HCT116 (cell line): ENCODE results near the gene FBXO48. TPM values are rescaled to one million over a fixed set of nuclear protein-coding genes. Genes with fewer than 3 reads are reported as not detected.
A peak's percentile ranks its signal among the peaks of the same experiment; 100 is the strongest.

Source experiments
- ATAC-seq: fragments of 200-7000 bp; cut with Tn5 transposase; 2 replicates; pipeline ENCODE4 v1.9.1; 2020; ENCODE audit warnings: mild to moderate bottlenecking, moderate library complexity
- BruUV-seq: library from RNA; stranded (reverse); fragments of 400-500 nt; replicated peaks from 2 replicates; lab custom pipeline; 2021; lab: Mats Ljungman, UMichigan
- CTCF ChIA-PET: fragments of 300-600 bp; sonication (Branson Sonifier 250); formaldehyde crosslinking; loops from one replicate; lab custom pipeline; 2021; ENCODE audit warnings: antibody characterized with exemption; lab: Charles Lee
- POLR2A ChIA-PET: fragments of 300-600, 350-600 bp; sonication (Branson Sonifier 250); formaldehyde crosslinking; loops from one replicate; lab custom pipeline; 2021; ENCODE audit warnings: antibody characterized with exemption; lab: Charles Lee
- RAD21 ChIA-PET, 2 experiments: fragments of 300-600 bp; sonication (Branson Sonifier 250); formaldehyde crosslinking; loops; one replicate each; lab custom pipeline; 2023; ENCODE audit warnings: low total read pairs in 2 of 2; ENCODE audit not compliant: uncharacterized antibody in 2 of 2, unreplicated experiment in 2 of 2, low non-redundant PET in 1 of 2; lab: Charles Lee
- DNase-seq: peaks from one replicate; pipeline ENCODE4 v3.0.0-alpha.2; 2010; ENCODE audit warnings: low read depth, low spot score
- H2AFZ ChIP-seq: fragments of 200-600 bp; shearing (Covaris generic), sonication (generic); 2 replicates; pipeline ENCODE4 v1.6.1; 2017; ENCODE audit warnings: low read depth, mixed run types, mixed read lengths, antibody characterized with exemption, low read length; ENCODE audit not compliant: poor library complexity, severe bottlenecking
- H3K27ac ChIP-seq: 2 replicates; pipeline ENCODE4 v1.5.1; 2012; ENCODE audit warnings: low read depth, low read length
- H3K27me3 ChIP-seq: fragments of 200-600 bp; sonication (generic); 2 replicates; pipeline ENCODE4 v1.6.1; 2016; ENCODE audit warnings: mixed run types, low read length, mixed read lengths; ENCODE audit not compliant: insufficient read depth
- H3K36me3 ChIP-seq, 2 experiments: fragments of 200-500 bp in 1 of 2; fragments of 200-600 bp in 1 of 2; sonication (Bioruptor generic) in 1 of 2; sonication (generic) in 1 of 2; 2 replicates each; pipeline versions ENCODE4 v1.5.1 to v1.6.1; 2014 to 2016; ENCODE audit warnings: low read length in 2 of 2, inconsistent platforms in 1 of 2, mixed read lengths in 1 of 2, mixed run types in 1 of 2; ENCODE audit not compliant: insufficient read depth in 2 of 2, control insufficient read depth in 1 of 2
- H3K4me1 ChIP-seq, 2 experiments: fragments of 200-600 bp in 1 of 2; sonication (generic) in 1 of 2; 2 replicates each; pipeline versions ENCODE4 v1.5.1 to v1.6.1; 2012 to 2017; ENCODE audit warnings: low read length in 2 of 2, inconsistent platforms in 1 of 2, mild to moderate bottlenecking in 1 of 2, mixed read lengths in 1 of 2, mixed run types in 1 of 2, moderate library complexity in 1 of 2; ENCODE audit not compliant: insufficient read depth in 2 of 2, control insufficient read depth in 1 of 2
- H3K4me2 ChIP-seq: fragments of 200-600 bp; sonication (generic); 2 replicates; pipeline ENCODE4 v1.6.1; 2017; ENCODE audit warnings: mixed run types, low read length, mixed read lengths
- H3K4me3 ChIP-seq, 2 experiments: fragments of 200-600 bp in 1 of 2; sonication (generic) in 1 of 2; replicated peaks in 1 of 2; 2 replicates each; pipeline ENCODE4 v1.5.1; 2011 to 2016; ENCODE audit warnings: low read length in 2 of 2, control low read depth in 1 of 2, low read depth in 1 of 2, mild to moderate bottlenecking in 1 of 2, mixed read lengths in 1 of 2, mixed run types in 1 of 2
- H3K79me2 ChIP-seq: fragments of 200-600 bp; sonication (generic); 2 replicates; pipeline ENCODE4 v1.6.1; 2017; ENCODE audit warnings: mild to moderate bottlenecking, mixed run types, low read length, moderate library complexity, mixed read lengths; ENCODE audit not compliant: insufficient read depth
- H3K9ac ChIP-seq: fragments of 200-600 bp; sonication (generic); 2 replicates; pipeline ENCODE4 v1.6.1; 2016; ENCODE audit warnings: low read length, mixed read lengths
- H3K9me2 ChIP-seq: fragments of 200-600 bp; sonication (generic), shearing (Covaris generic); 2 replicates; pipeline ENCODE4 v1.6.1; 2017; ENCODE audit warnings: mixed run types, mild to moderate bottlenecking, moderate library complexity; ENCODE audit not compliant: insufficient read depth
- H3K9me3 ChIP-seq, 2 experiments: fragments of 200-500 bp in 1 of 2; fragments of 200-600 bp in 1 of 2; sonication (Bioruptor generic) in 1 of 2; sonication (generic) in 1 of 2; 2 replicates each; pipeline ENCODE4 v1.6.1; 2014 to 2017; ENCODE audit warnings: low read length in 2 of 2, mixed read lengths in 2 of 2, inconsistent platforms in 1 of 2, low read depth in 1 of 2, mild to moderate bottlenecking in 1 of 2, mixed run types in 1 of 2, moderate library complexity in 1 of 2; ENCODE audit not compliant: control insufficient read depth in 1 of 2, insufficient read depth in 1 of 2
- H4K20me1 ChIP-seq: fragments of 200-600 bp; sonication (generic), shearing (Covaris generic); 2 replicates; pipeline ENCODE4 v1.6.1; 2017; ENCODE audit warnings: mixed run types, mild to moderate bottlenecking, moderate library complexity; ENCODE audit not compliant: insufficient read depth
- CEBPB ChIP-seq: IDR thresholded peaks from 2 replicates; pipeline ENCODE4 v1.6.1; 2012; ENCODE audit warnings: low read depth
- EZH2 ChIP-seq: fragments of 200-600 bp; sonication (generic); IDR thresholded peaks from 2 replicates; pipeline ENCODE4 v1.6.1; 2017; ENCODE audit warnings: antibody characterized with exemption, mixed run types
- POLR2AphosphoS5 ChIP-seq: IDR thresholded peaks from 2 replicates; pipeline ENCODE4 v1.6.1; 2011; ENCODE audit warnings: mild to moderate bottlenecking, low read depth, low read length, moderate library complexity
- RAD21 ChIP-seq: IDR thresholded peaks from 2 replicates; pipeline ENCODE4 v1.6.1; 2012; ENCODE audit warnings: low read depth, mild to moderate bottlenecking
- YY1 ChIP-seq: IDR thresholded peaks from 2 replicates; pipeline ENCODE4 v1.6.1; 2011; ENCODE audit warnings: low read length, low read depth, moderate library complexity, mild to moderate bottlenecking; ENCODE audit not compliant: insufficient replicate concordance; ENCODE audit errors: extremely low read depth
- intact Hi-C: fragments of 100-400 bp; cut with micrococcal nuclease; formaldehyde crosslinking; loops from 2 replicates; pipeline ENCODE4 v1.10.0; 2022
- total RNA-seq: library from RNA; stranded (reverse); gene quantifications from one replicate; pipeline ENCODE4 v1.2.1, GENCODE V29; 2021; ENCODE audit not compliant: unreplicated experiment
- TF ChIP-seq, protein P1 (sequence below), 3 experiments: fragments of 200-600 bp in 1 of 3; sonication (generic) in 1 of 3; IDR thresholded peaks in 2 of 3; conservative IDR thresholded peaks in 1 of 3; 2 replicates each; pipeline ENCODE4 v1.5.1; 2012 to 2017; ENCODE audit warnings: low read depth in 2 of 3, low read length in 2 of 3, antibody characterized with exemption in 1 of 3, borderline replicate concordance in 1 of 3, control low read depth in 1 of 3, mild to moderate bottlenecking in 1 of 3, mixed read lengths in 1 of 3, mixed run types in 1 of 3, moderate library complexity in 1 of 3; ENCODE audit not compliant: insufficient read depth in 1 of 3

The FBXO48 gene
- total RNA-seq, 1 experiment from 2014 or later: 0.91 TPM

DNA sequence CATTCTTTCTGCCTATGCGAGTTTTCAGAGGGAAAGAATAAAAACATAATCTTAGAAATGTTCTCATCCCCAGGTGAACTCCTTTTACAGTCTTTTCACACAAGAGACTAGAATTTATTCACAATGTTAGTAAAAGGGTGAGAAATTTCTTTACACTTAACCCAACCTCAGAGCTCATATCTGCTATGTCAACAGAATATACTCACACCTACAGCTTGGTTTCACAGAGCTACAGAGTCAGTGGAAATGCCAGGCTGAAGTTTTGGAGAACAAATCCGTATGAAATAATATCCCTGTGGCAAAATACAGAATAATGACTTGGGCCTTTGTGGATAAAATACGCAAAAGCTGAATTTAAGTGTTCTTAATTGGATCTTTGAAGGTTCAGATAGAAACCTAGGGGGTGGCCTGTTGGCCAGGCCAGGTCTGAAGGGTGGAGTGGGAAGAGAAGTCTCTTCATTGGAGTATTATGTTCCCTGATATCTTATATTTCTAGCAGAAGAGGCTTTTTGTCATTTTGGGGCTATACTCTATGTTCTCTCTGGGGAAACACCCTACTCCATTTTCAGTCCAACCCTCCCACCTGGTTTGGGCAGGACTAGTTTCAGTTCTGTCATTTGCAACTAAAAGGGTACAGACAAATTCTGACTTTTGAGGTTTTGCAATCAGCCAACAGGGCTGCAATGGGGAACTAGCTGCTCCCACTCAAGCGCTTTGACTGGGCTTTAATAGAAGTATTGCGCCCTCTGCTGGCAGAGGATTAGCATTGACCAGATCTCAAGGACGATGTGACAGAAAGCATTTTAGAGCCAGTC lies 25.7 kb downstream of the FBXO48 start:
- Histone ChIP-seq H3K36me3 (no peaks in the 10 kb centered on the region), H3K9ac (no peak overlapping the region), H3K27ac (no peak overlapping the region), H3K9me2 (no peaks in the 10 kb centered on the region), H3K79me2 (no peaks in the 10 kb centered on the region), H3K4me3 (no peak overlapping the region), H3K4me1 (peaks cover 0 to 4% of the 10 kb centered on the region in 2 experiments; a peak in 1 of 4 replicates), H3K27me3 (no peaks in the 10 kb centered on the region), H3K9me3 (no peaks in the 10 kb centered on the region), H4K20me1 (no peaks in the 10 kb centered on the region), H3K4me2 (peak overlapping the region; percentile 14; the same call in 1 of the 2 replicates), H2AFZ (peak overlapping the region; percentile 66)
- POLR2A ChIA-PET: no interaction called here
- RAD21 ChIA-PET: interaction anchor here (0.6 to 1.3 kb wide), 6 partner anchors 15 to 385 kb away, joined by 3 to 4 read pairs (median 3); no protein-coding TSS in a partner anchor
- ATAC-seq (peak; percentile 98), DNase-seq (peak; percentile 82)
- TF ChIP-seq RAD21 (peak; percentile 83), CEBPB (peak; percentile 63; the same call in 1 of the 2 replicates), EZH2 (no peak), POLR2AphosphoS5 (no peak), YY1 (peak; percentile 33)
- TF ChIP-seq, protein P1, sequence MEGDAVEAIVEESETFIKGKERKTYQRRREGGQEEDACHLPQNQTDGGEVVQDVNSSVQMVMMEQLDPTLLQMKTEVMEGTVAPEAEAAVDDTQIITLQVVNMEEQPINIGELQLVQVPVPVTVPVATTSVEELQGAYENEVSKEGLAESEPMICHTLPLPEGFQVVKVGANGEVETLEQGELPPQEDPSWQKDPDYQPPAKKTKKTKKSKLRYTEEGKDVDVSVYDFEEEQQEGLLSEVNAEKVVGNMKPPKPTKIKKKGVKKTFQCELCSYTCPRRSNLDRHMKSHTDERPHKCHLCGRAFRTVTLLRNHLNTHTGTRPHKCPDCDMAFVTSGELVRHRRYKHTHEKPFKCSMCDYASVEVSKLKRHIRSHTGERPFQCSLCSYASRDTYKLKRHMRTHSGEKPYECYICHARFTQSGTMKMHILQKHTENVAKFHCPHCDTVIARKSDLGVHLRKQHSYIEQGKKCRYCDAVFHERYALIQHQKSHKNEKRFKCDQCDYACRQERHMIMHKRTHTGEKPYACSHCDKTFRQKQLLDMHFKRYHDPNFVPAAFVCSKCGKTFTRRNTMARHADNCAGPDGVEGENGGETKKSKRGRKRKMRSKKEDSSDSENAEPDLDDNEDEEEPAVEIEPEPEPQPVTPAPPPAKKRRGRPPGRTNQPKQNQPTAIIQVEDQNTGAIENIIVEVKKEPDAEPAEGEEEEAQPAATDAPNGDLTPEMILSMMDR (IDR thresholded peaks at IDR 0.05 in 2 of 3, conservative IDR thresholded peaks at IDR 0.05 in 1 of 3; ENCODE audit: borderline replicate concordance in 1 of 3, insufficient read depth in 1 of 3, low read depth in 2 of 3, low read length in 2 of 3): peak; percentile 82 to 95 (median 84)
- BruUV-seq: no TSS peak
- intact Hi-C loops: loop anchor here (1.0 to 10.0 kb wide), 3 partner anchors 79 to 319 kb away; no protein-coding TSS in a partner anchor
- CTCF ChIA-PET: interaction anchor here (0.5 to 2.3 kb wide), 26 partner anchors 9 to 943 kb away, joined by 3 to 30 read pairs (median 4); partner anchors contain the start of genes APLF and FBXO48
